Stomach (tissue), 9 donors: ENCODE results near the gene INSIG1. TPM values are rescaled to one million over a fixed set of nuclear protein-coding genes. Genes with fewer than 3 reads are reported as not detected.

Experiments
- DNase-seq, 2 donors: peaks; one replicate each; pipeline versions ENCODE4 v3.0.0 to v3.0.0-alpha.2; 2013 to 2019
- H3K27ac ChIP-seq, 5 donors: fragments of 200-600 bp in 4 of 5; sonication (generic) in 4 of 5; one replicate each; pipeline ENCODE4 v1.5.1; 2013 to 2019; ENCODE audit warnings: mild to moderate bottlenecking in 1 of 5, moderate library complexity in 1 of 5
- H3K27me3 ChIP-seq, 3 donors: fragments of 200-600 bp; sonication (generic); one replicate each; pipeline ENCODE4 v1.5.1; 2017 to 2019; ENCODE audit warnings: mixed run types in 1 of 3
- H3K36me3 ChIP-seq, 4 donors: fragments of 200-600 bp; sonication (generic); 1 replicate in 3 of 4; 2 replicates in 1 of 4; pipeline ENCODE4 v1.5.1; 2016 to 2019
- H3K4me1 ChIP-seq, 4 donors: fragments of 200-600 bp; sonication (generic); one replicate each; pipeline ENCODE4 v1.5.1; 2016 to 2019
- H3K4me3 ChIP-seq, 4 donors: fragments of 200-600 bp; sonication (generic) in 3 of 4; one replicate each; pipeline ENCODE4 v1.5.1; 2016 to 2019; ENCODE audit warnings: mild to moderate bottlenecking in 1 of 4
- H3K9me3 ChIP-seq, 4 donors: fragments of 200-600 bp; sonication (generic); one replicate each; pipeline ENCODE4 v1.5.1; 2016 to 2019
- EP300 ChIP-seq: sonication (generic); formaldehyde crosslinking; IDR thresholded peaks from one replicate; pipeline ENCODE4 v1.6.1; 2017; ENCODE audit warnings: antibody characterized with exemption
- POLR2A ChIP-seq, 4 donors: fragments of 450-650 bp; IDR thresholded peaks; one replicate each; pipeline ENCODE4 v1.6.1; 2016; ENCODE audit warnings: antibody characterized with exemption in 4 of 4, control low read depth in 2 of 4, mild to moderate bottlenecking in 1 of 4, moderate library complexity in 1 of 4
- POLR2AphosphoS5 ChIP-seq, 3 donors: sonication (generic); formaldehyde crosslinking; IDR thresholded peaks; one replicate each; pipeline ENCODE4 v1.6.1; 2016; ENCODE audit warnings: antibody characterized with exemption in 3 of 3
- WGBS, 5 donors: extraction: QIAGEN DNeasy Blood & Tissue Kit in 3 of 5; methylation state at CpG; one replicate each; pipeline versions ENCODE4 v1.1.5 to v1.1.7; 2013 to 2018; 5-methylcytosine and 5-hydroxymethylcytosine counted together
- intact Hi-C: fragments of 100-400 bp; cut with DNase I; formaldehyde crosslinking; loops from one replicate; pipeline ENCODE4 v1.15.1; 2023; ENCODE audit warnings: low total_unique reads
- polyA plus RNA-seq, 3 donors: library from polyadenylated mRNA; stranded (reverse); fragments of 200-250 nt; gene quantifications; one replicate each; pipeline ENCODE4 v1.2.3, GENCODE V29; 2013
- total RNA-seq, 5 donors: library from RNA; depleted of rRNA; stranded (reverse); fragments of >200 nt; gene quantifications; one replicate each; pipeline versions ENCODE4 v1.1.0 to v1.2.3, GENCODE V29; 2014 to 2016
- TF ChIP-seq, protein P1 (sequence below), 7 experiments: fragments of 450-650 bp in 4 of 7; fragments of 200-600 bp in 3 of 7; sonication (generic) in 3 of 7; IDR thresholded peaks; one replicate each; pipeline ENCODE4 v1.5.1; 2016 to 2019; ENCODE audit warnings: antibody characterized with exemption in 7 of 7, control low read depth in 2 of 7, mild to moderate bottlenecking in 1 of 7
- donor health status: healthy with polysubstance abuse.
- donor health status: Bipolar disorder and iron deficiency.
- donor health status: healthy.

The INSIG1 gene
- total and polyA plus RNA-seq, 8 donors, result 9.9 to 65.2 (median 34.2) TPM

DNA sequence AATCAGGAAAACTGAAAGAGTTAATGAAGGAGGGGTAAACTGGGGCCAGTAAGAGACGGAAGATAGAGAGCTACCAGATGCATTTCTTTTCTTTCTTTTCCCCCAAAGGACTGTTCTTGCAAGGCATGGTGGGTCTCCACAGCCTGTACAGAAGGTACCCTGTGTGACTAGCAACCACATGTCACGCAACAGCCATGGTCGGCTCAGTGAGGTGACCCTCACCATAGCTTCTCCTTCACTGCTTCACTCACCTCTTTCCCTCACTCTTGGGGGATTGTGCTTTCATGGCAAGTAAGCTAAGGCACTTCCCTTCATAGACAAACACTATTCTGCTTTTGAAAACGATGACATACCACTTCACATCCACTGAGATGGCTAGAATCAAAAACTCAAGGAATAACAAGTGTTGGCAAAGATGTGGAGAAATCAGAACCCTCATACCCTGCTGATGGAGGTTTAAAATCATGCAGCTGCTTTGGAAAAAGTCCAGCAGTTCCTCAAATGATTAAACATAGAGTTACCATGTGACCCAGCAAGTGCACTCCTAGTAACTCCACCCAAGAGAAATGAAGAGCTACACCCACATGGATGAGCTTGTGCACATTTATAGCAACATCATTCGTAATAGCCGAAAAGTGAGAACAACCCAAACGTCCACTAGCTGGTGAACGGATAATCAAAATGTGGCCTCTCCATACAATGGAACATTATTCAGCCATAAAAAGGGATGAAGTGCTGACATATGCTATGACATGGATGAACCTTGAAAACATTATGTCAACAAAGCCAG lies 3.8 kb upstream of the INSIG1 start:
- Histone ChIP-seq H3K27ac (no peak overlapping the region), H3K9me3 (no peaks in the 10 kb centered on the region), H3K27me3 (no peaks in the 10 kb centered on the region), H3K36me3 (no peaks in the 10 kb centered on the region), H3K4me1 (peaks cover 6 to 32% (median 20%) of the 10 kb centered on the region in 4 donors), H3K4me3 (no peak overlapping the region)
- WGBS, 5 donors, result 86 to 92% (median 90%) methylated on average over 8 of the region's 8 CpGs
- intact Hi-C loops, result no loop called here
- no peak for DNase-seq
- TF ChIP-seq EP300 (no peak), POLR2A (IDR thresholded peaks at IDR 0.05) (no peak)
- TF ChIP-seq, protein P1, sequence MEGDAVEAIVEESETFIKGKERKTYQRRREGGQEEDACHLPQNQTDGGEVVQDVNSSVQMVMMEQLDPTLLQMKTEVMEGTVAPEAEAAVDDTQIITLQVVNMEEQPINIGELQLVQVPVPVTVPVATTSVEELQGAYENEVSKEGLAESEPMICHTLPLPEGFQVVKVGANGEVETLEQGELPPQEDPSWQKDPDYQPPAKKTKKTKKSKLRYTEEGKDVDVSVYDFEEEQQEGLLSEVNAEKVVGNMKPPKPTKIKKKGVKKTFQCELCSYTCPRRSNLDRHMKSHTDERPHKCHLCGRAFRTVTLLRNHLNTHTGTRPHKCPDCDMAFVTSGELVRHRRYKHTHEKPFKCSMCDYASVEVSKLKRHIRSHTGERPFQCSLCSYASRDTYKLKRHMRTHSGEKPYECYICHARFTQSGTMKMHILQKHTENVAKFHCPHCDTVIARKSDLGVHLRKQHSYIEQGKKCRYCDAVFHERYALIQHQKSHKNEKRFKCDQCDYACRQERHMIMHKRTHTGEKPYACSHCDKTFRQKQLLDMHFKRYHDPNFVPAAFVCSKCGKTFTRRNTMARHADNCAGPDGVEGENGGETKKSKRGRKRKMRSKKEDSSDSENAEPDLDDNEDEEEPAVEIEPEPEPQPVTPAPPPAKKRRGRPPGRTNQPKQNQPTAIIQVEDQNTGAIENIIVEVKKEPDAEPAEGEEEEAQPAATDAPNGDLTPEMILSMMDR (IDR thresholded peaks at IDR 0.05), result no peak

DNA sequence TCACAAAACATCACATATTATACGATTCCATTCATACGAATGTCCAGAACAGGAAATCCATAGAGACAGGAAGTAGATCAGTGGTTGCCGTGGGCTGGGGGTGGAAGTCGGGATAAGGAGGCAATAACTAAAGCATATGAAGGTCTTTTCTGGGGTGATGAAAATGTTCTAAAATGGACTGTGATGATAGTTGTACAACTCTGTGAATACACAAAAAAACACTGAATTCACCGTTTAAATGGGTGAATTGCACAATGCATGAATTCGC lies 3.2 kb upstream of the INSIG1 start:
- Histone ChIP-seq H3K27ac (no peak overlapping the region), H3K36me3 (no peaks in the 10 kb centered on the region), H3K27me3 (no peaks in the 10 kb centered on the region), H3K4me1 (peaks cover 9 to 36% (median 24%) of the 10 kb centered on the region in 4 donors), H3K4me3 (no peak overlapping the region), H3K9me3 (no peaks in the 10 kb centered on the region)
- 73 to 91% (median 86%) methylated on average over 6 of the region's 6 CpGs for WGBS, 5 donors
- intact Hi-C loops, result no loop called here
- DNase-seq, result no peak
- TF ChIP-seq POLR2AphosphoS5 (IDR thresholded peaks at IDR 0.05) (no peak), POLR2A (IDR thresholded peaks at IDR 0.05) (no peak), EP300 (no peak)
- TF ChIP-seq, protein P1 (IDR thresholded peaks at IDR 0.05), result no peak

DNA sequence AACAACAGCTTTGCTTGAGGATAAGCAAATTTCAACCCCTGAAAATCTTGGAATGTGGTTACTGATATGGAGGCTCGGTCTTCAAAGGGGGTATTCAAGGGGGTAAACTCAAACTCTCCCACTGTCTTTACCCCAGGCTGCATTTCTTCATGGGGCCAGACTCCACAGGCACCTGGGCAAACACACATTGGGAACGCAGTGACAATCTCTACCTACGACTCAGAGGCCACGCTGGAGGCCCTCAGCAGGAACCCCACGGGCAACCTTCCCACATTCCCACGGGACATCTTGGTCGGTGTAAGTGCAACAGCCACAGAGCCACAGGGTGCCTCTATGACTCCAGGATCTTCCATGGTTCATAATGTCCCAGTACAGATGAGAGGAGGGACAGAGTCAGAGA lies 2.2 kb upstream of the INSIG1 start:
- TF ChIP-seq POLR2A (IDR thresholded peaks at IDR 0.05) (no peak), EP300 (no peak), POLR2AphosphoS5 (IDR thresholded peaks at IDR 0.05) (no peak)
- TF ChIP-seq, protein P1 (IDR thresholded peaks at IDR 0.05), result no peak
- WGBS, 5 donors, result 51 to 82% (median 69%) methylated on average over 6 to 7 of the region's 7 CpGs
- H3K4me3 ChIP-seq, result no peak overlapping the region
- H3K36me3 ChIP-seq, result peaks cover 0 to under 1% (median 0%) of the 10 kb centered on the region in 4 donors
- DNase-seq, result no peak
- no peaks in the 10 kb centered on the region for H3K27me3 ChIP-seq
- intact Hi-C loops, result no loop called here
- H3K4me1 ChIP-seq, result peaks cover 14 to 45% (median 33%) of the 10 kb centered on the region in 4 donors
- H3K27ac ChIP-seq, result peak overlapping the region in 1 of 5 donors; percentile 16
- no peaks in the 10 kb centered on the region for H3K9me3 ChIP-seq

DNA sequence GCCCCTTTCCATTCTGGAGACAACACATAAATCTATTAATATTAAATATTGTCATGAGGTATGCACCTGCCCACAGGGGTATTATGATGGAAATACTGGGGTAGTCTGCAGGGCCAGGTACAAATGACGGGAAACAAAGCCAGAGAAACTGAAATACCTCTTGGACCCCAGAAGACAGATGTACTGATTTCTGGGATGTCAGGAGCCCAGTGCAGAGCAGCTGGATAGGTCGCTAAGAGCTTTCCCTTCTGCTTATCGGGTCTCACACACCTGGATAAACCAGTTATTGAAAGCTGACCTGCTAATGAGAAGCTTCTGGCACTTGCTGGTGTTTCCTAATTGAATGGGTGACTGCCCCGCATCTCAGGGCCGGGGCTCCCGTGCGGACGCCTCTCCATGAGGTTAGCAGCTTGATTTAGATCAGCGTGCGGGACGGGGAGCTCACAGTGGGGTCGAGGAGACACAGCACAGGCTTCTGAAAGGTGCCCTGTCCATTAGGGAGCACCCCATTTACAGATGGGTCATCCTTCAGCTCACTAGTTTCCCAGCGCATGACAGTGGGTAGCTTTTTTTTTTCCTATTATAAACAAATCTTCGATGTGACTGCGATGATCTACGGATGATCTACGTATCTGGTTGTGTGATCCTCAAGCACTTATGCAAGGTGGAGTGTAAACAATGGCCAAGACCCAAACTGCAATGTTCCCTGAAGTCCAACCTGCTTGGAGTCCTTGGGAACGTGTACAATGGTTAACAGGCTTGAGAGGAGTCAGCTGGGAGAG lies 1.5 kb upstream of the INSIG1 start:
- peaks cover 14 to 45% (median 38%) of the 10 kb centered on the region in 4 donors for H3K4me1 ChIP-seq
- intact Hi-C loops, result no loop called here
- peak overlapping the region; percentile 75 to 94 (median 82) for H3K4me3 ChIP-seq
- H3K27ac ChIP-seq, result peak overlapping the region; percentile 91 to 98 (median 93)
- WGBS, 5 donors, result 35 to 63% (median 51%) methylated on average over 13 to 18 of the region's 18 CpGs
- H3K9me3 ChIP-seq, result no peaks in the 10 kb centered on the region
- peaks cover 0 to 6% (median 0%) of the 10 kb centered on the region in 4 donors for H3K36me3 ChIP-seq
- no peaks in the 10 kb centered on the region for H3K27me3 ChIP-seq
- DNase-seq, result peak in 1 of 2 donors; percentile 55
- no peak for TF ChIP-seq EP300
- no peak for TF ChIP-seq POLR2AphosphoS5 (IDR thresholded peaks at IDR 0.05)
- no peak for TF ChIP-seq POLR2A (IDR thresholded peaks at IDR 0.05)
- TF ChIP-seq, protein P1 (IDR thresholded peaks at IDR 0.05), result no peak
